K562 (cell line): ENCODE data around the gene ALDOC. TPM values are rescaled to one million over a fixed set of nuclear protein-coding genes. Genes with fewer than 3 reads are reported as not detected.

Experiments used
- GATA2 ChIP-seq: sonication (generic); formaldehyde crosslinking; IDR thresholded peaks from 2 replicates; pipeline ENCODE4 v1.4.0; 2020; ENCODE audit warnings: mild to moderate bottlenecking, missing genetic modification reagents
- IFI16 ChIP-seq: fragments of 250-450 bp; sonication (Bioruptor Pico); IDR thresholded peaks from 2 replicates; pipeline ENCODE4 v2.1.2; 2022; ENCODE audit warnings: mild to moderate bottlenecking, inconsistent platforms
- MCM5 ChIP-seq: fragments of 450-650 bp; IDR thresholded peaks from 2 replicates; pipeline ENCODE4 v1.6.1; 2016; ENCODE audit warnings: low read depth
- NELFE ChIP-seq: IDR thresholded peaks from 2 replicates; pipeline ENCODE4 v1.6.1; 2011; ENCODE audit warnings: mild to moderate bottlenecking; ENCODE audit not compliant: insufficient read depth, insufficient read length
- POU5F1 ChIP-seq: fragments of 150-350 bp; IDR thresholded peaks from 2 replicates; pipeline ENCODE4 v1.6.1; 2014; ENCODE audit warnings: borderline replicate concordance, low read length, low read depth, mild to moderate bottlenecking; ENCODE audit not compliant: partially characterized antibody
- PTTG1 ChIP-seq: fragments of 450-650 bp; IDR thresholded peaks from 2 replicates; pipeline ENCODE4 v1.6.1; 2016; ENCODE audit warnings: low read depth, mild to moderate bottlenecking, missing genetic modification characterization, missing compliant biosample characterization
- TCF3 ChIP-seq: sonication (generic); formaldehyde crosslinking; IDR thresholded peaks from 2 replicates; pipeline ENCODE4 v1.4.0; 2020; ENCODE audit warnings: mild to moderate bottlenecking, missing genetic modification reagents
- U2AF1 ChIP-seq: fragments of 200-400 bp; formaldehyde crosslinking; optimal IDR thresholded peaks from 2 replicates; pipeline ENCODE3; 2017; ENCODE audit warnings: mild to moderate bottlenecking, low read depth, low read length, moderate library complexity
- ZNF121 ChIP-seq: sonication (generic); formaldehyde crosslinking; conservative IDR thresholded peaks from 2 replicates; pipeline ENCODE4 v1.8.0; 2022; ENCODE audit warnings: missing genetic modification reagents
- polyA plus RNA-seq, 8 experiments: library from polyadenylated mRNA; depleted of rRNA in 4 of 8; stranded (reverse) in 5 of 8; unstranded in 3 of 8; fragments of >200 nt; fragmentation: Nextera tagmentation in 2 of 8; fragmentation: Illumina TruSeq in 1 of 8; extraction: Ambion mirVana in 2 of 8; extraction: Trizol in 1 of 8; gene quantifications; 2 replicates each; pipeline versions ENCODE4 v1.2.1 to v1.2.3, GENCODE V29; 2011 to 2014; ENCODE audit warnings: inconsistent platforms in 1 of 8, missing spikeins in 1 of 8
- total RNA-seq, 7 experiments: library from RNA; depleted of rRNA in 6 of 7; stranded (reverse); fragments of >200 nt in 6 of 7; fragmentation: Illumina TruSeq in 2 of 7; extraction: Trizol in 2 of 7; gene quantifications; 2 replicates each; pipeline versions ENCODE4 v1.2.1 to v1.2.3, GENCODE V29; 2011 to 2021; ENCODE audit warnings: low replicate concordance in 1 of 7
- TF ChIP-seq, protein P1 (sequence below): sonication (generic); formaldehyde crosslinking; IDR thresholded peaks from 2 replicates; pipeline ENCODE4 v1.5.0; 2020; ENCODE audit warnings: missing genetic modification reagents
- TF ChIP-seq, protein P2 (sequence below), 2 experiments: fragments of 450-650 bp; conservative IDR thresholded peaks; 2 replicates each; pipeline ENCODE4 v1.6.1; 2017; ENCODE audit warnings: mild to moderate bottlenecking in 2 of 2, moderate library complexity in 2 of 2
- TF ChIP-seq, protein P3 (sequence below): fragments of 450-650 bp; IDR thresholded peaks from 2 replicates; pipeline ENCODE4 v1.7.0; 2016; ENCODE audit warnings: borderline replicate concordance
- TF ChIP-seq, protein P4 (sequence below): sonication (generic); formaldehyde crosslinking; IDR thresholded peaks from 2 replicates; pipeline ENCODE4 v1.8.1; 2023; ENCODE audit warnings: mild to moderate bottlenecking, missing genetic modification reagents, moderate library complexity
- TF ChIP-seq, protein P5 (sequence below): fragments of 250-450 bp; sonication (Bioruptor Pico); IDR thresholded peaks from 2 replicates; pipeline ENCODE4 v1.5.0; 2020; ENCODE audit warnings: mild to moderate bottlenecking, borderline replicate concordance

Gene ALDOC
- total and polyA plus RNA-seq, 9 of the 15 experiments (the other 6 are each of a cell fraction or from before 2014, with no cell fraction given) = 43.2 to 263 (median 99.2) TPM

DNA sequence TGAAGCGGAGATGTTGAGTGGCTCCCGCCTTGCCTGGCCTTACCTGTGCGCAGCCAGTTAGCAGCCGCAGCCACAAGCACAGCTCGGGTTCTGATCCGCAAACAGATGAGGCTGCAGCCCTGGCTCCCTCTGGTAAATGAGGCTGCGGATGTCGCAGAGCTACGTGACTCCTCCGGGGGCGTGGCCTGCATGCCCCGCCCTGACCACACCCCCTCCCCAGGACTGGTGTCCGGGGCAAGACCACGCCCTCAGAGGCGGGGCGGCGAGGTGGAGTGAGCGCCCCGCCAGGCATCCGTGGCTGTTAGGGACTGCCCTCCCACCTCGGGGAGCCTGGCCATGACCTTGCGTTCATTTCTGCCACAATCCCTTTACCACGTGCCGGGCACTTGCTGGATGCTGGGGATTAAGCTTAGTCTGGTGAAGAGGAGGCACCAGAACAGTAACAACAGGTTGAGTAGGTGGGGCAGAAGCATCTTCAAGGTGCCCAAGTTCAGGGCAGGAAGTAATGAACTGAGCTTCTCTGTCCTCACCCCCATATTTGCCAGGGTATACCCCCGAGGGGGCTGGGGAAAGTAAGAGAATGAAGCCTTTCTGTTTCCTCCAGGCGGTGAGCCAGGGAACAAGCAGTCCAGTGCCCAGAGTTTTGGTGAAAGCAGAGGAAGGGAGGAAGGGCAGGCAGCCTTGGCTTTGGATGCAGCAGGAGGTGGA, at the start of gene ALDOC (continued):
- TF ChIP-seq PTTG1 (tag) (no peak), IFI16 (CRISPR knock-in tag) (0 out of 2 replicates have a peak, but pooled peaks have one; percentile 35), MCM5 (no peak), POU5F1 (no peak), GATA2 (CRISPR knock-in tag) (no peak), NELFE (no peak), TCF3 (CRISPR knock-in tag) (no peak), ZNF121 (CRISPR knock-in tag) (no peak), U2AF1 (no peak)
- TF ChIP-seq, protein P1, sequence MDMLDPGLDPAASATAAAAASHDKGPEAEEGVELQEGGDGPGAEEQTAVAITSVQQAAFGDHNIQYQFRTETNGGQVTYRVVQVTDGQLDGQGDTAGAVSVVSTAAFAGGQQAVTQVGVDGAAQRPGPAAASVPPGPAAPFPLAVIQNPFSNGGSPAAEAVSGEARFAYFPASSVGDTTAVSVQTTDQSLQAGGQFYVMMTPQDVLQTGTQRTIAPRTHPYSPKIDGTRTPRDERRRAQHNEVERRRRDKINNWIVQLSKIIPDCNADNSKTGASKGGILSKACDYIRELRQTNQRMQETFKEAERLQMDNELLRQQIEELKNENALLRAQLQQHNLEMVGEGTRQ (CRISPR knock-in tag) = peak; percentile 81
- TF ChIP-seq, protein P2, sequence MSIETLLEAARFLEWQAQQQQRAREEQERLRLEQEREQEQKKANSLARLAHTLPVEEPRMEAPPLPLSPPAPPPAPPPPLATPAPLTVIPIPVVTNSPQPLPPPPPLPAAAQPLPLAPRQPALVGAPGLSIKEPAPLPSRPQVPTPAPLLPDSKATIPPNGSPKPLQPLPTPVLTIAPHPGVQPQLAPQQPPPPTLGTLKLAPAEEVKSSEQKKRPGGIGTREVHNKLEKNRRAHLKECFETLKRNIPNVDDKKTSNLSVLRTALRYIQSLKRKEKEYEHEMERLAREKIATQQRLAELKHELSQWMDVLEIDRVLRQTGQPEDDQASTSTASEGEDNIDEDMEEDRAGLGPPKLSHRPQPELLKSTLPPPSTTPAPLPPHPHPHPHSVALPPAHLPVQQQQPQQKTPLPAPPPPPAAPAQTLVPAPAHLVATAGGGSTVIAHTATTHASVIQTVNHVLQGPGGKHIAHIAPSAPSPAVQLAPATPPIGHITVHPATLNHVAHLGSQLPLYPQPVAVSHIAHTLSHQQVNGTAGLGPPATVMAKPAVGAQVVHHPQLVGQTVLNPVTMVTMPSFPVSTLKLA (conservative IDR thresholded peaks at IDR 0.05) = peak; percentile 96 to 97
- TF ChIP-seq, protein P3, sequence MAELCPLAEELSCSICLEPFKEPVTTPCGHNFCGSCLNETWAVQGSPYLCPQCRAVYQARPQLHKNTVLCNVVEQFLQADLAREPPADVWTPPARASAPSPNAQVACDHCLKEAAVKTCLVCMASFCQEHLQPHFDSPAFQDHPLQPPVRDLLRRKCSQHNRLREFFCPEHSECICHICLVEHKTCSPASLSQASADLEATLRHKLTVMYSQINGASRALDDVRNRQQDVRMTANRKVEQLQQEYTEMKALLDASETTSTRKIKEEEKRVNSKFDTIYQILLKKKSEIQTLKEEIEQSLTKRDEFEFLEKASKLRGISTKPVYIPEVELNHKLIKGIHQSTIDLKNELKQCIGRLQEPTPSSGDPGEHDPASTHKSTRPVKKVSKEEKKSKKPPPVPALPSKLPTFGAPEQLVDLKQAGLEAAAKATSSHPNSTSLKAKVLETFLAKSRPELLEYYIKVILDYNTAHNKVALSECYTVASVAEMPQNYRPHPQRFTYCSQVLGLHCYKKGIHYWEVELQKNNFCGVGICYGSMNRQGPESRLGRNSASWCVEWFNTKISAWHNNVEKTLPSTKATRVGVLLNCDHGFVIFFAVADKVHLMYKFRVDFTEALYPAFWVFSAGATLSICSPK = no peak
- TF ChIP-seq, protein P4, sequence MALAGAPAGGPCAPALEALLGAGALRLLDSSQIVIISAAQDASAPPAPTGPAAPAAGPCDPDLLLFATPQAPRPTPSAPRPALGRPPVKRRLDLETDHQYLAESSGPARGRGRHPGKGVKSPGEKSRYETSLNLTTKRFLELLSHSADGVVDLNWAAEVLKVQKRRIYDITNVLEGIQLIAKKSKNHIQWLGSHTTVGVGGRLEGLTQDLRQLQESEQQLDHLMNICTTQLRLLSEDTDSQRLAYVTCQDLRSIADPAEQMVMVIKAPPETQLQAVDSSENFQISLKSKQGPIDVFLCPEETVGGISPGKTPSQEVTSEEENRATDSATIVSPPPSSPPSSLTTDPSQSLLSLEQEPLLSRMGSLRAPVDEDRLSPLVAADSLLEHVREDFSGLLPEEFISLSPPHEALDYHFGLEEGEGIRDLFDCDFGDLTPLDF (CRISPR knock-in tag) = no peak
- TF ChIP-seq, protein P5, sequence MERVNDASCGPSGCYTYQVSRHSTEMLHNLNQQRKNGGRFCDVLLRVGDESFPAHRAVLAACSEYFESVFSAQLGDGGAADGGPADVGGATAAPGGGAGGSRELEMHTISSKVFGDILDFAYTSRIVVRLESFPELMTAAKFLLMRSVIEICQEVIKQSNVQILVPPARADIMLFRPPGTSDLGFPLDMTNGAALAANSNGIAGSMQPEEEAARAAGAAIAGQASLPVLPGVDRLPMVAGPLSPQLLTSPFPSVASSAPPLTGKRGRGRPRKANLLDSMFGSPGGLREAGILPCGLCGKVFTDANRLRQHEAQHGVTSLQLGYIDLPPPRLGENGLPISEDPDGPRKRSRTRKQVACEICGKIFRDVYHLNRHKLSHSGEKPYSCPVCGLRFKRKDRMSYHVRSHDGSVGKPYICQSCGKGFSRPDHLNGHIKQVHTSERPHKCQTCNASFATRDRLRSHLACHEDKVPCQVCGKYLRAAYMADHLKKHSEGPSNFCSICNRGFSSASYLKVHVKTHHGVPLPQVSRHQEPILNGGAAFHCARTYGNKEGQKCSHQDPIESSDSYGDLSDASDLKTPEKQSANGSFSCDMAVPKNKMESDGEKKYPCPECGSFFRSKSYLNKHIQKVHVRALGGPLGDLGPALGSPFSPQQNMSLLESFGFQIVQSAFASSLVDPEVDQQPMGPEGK (CRISPR knock-in tag) = no peak
